ENCODE measurements around the gene SSTR4.
"Not testable (repeated sequence)": the region's sequence is repeated elsewhere in the genome, so short reads cannot be mapped to it uniquely, and the experiment has no call there.

The SSTR4 gene

GRCh38 chr20:23034721-23035671 is at the start of gene SSTR4:
Gene SSTR4 (plus strand): TSS chr20:23035312. CDS start chr20:23035484, 172 bp downstream.
- DNase-seq (ENCODE audit: low read depth in 1 of 2, low spot score in 1 of 2), result no peak

- no peak for DNase-seq (ENCODE audit: low read depth in 1 of 2, low spot score in 1 of 2)
Observed at GRCh38 chr20:22986601-22987000, 48.5 kb upstream of the SSTR4 start.

GRCh38 chr20:22991424-22991823 is 43.7 kb upstream of the SSTR4 start:
- DNase-seq (ENCODE audit: low read depth in 1 of 2, low spot score in 1 of 2), result not testable (repeated sequence)

- no peak for DNase-seq (ENCODE audit: low read depth in 1 of 2, low spot score in 1 of 2)
Observed at GRCh38 chr20:22993823-22994222, 41.3 kb upstream of the SSTR4 start.

DNA sequence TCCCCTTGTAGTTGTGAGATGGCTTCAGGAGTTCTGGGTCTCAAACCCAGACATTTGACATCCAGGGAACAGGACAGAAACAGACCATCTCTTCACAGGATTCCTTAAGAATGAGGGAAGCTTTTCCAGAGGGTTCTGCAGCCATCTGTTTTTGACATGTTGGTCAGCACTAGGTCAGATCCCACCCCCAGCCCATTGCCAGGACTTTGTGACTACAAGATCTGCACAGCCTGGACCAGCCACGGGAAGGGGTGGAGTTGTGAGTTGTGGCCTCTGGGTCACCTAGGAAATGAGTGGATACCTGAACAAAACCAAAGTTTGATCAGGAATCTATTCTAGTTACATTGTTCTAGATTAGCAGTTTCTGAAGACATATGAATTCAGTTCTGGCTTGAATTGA is 39.2 kb upstream of the SSTR4 start:
- no peak for DNase-seq (ENCODE audit: low read depth in 1 of 2, low spot score in 1 of 2)

DNA sequence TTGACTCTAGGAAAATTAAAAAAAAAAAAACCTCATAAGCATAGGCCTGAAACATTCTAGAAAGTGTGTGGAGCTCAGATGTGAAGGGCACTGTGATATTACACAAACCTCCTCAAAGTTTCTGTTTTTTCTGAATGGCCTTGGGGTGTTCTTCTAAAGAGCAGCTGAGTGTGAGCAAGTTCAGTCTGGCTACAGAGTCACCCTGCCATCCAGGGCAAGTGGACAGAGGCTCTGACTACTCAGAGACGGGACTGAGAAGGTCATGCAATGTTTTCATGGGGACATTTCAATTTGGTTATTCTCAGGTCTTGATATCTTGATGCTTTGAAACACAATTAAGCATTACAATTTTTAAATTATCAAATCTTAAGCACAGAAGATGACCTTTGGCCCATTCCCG is 36.6 kb upstream of the SSTR4 start:
- no peak for DNase-seq (ENCODE audit: low read depth in 1 of 2, low spot score in 1 of 2)

GRCh38 chr20:22999756-23000155 is 35.4 kb upstream of the SSTR4 start:
- no peak for DNase-seq (ENCODE audit: low read depth in 1 of 2, low spot score in 1 of 2)

DNA sequence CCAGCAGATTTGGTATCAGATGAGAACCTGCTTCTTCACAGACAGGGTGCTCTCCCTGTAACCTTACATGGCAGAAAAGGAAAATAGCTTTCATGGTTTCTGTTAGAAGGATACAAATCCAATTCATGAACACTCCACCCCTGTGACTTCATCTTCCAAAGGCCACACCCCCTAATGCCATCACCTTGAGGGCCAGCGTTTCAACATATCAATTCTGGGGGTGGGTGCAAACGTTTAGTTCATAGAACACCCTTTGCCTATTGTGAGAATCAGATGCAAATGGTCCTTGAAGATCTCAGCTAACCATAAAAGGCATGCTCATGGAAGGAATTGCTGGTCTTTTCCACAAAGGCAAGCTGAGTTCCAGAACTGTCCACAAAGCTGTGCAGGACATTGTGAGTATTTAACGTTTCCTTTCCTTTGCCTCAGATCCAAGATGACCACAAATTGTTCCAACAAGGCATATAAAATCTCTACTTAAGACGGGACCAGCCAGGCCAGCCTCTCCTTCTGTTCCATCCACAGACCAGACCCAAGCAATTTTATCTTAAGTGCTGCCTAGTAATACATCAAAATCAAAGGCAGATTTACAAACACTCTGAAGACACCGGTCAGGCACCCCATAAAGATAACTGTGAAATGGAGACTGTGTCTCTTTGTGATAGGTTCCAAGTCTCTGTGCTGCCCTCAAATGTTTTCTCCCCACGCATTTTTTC is 34.7 kb upstream of the SSTR4 start:
- DNase-seq (ENCODE audit: low read depth in 1 of 2, low spot score in 1 of 2), result no peak

- DNase-seq (ENCODE audit: low read depth in 1 of 2, low spot score in 1 of 2), result no peak
Observed at GRCh38 chr20:23002276-23002675, 32.8 kb upstream of the SSTR4 start.

GRCh38 chr20:23003077-23003635 is 32.0 kb upstream of the SSTR4 start:
- no peak for DNase-seq (ENCODE audit: low read depth in 1 of 2, low spot score in 1 of 2)

GRCh38 chr20:23003881-23004460 is 31.1 kb upstream of the SSTR4 start:
- no peak for DNase-seq (ENCODE audit: low read depth in 1 of 2, low spot score in 1 of 2)

GRCh38 chr20:23005776-23006175 is 29.3 kb upstream of the SSTR4 start:
- DNase-seq (ENCODE audit: low read depth in 1 of 2, low spot score in 1 of 2), result no peak

- no peak for DNase-seq (ENCODE audit: low read depth in 1 of 2, low spot score in 1 of 2)
Observed at GRCh38 chr20:23007462-23007861, 27.6 kb upstream of the SSTR4 start.

DNA sequence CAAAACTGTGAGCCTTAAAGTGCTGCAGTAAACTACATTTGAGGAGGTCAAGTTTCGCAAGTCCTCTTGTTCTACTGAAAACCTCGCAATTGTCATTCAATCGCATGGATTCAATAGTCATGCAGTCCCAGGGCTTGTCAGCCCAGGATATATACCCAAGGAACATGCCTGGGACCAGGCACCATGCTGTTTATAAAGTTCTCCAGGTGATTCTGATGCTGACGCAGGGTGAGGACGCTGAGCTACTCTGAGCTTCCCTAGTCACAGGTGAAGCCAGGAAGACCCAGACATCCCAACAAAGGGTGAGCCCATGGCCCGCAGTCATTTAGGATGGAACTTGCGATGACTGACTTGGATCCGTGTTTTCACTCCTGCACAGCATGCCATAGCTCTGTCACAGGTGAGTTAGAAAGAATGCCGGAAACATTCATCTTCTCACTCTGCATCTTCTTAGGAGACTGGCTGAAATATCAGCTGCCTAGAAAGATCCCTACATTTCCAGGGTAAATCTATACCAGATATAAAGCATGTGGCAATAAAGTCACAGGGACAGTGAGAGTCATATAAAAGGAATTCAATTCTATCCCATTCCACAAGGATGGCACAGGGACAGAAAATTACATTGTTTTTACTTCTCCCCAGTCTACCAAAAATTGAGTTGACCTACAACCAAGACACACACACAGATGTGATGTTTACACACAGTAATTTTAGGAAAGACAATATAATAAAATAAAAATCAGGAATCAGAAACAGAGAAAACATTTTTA is 27.0 kb upstream of the SSTR4 start:
- DNase-seq (ENCODE audit: low read depth in 1 of 2, low spot score in 1 of 2), result no peak

- no peak for DNase-seq (ENCODE audit: low read depth in 1 of 2, low spot score in 1 of 2)
Observed at GRCh38 chr20:23008667-23009066, 26.4 kb upstream of the SSTR4 start.

GRCh38 chr20:23009636-23010035 is 25.5 kb upstream of the SSTR4 start:
- no peak for DNase-seq (ENCODE audit: low read depth in 1 of 2, low spot score in 1 of 2)

- DNase-seq (ENCODE audit: low read depth in 1 of 2, low spot score in 1 of 2), result no peak
Observed at GRCh38 chr20:23010096-23010495, 25.0 kb upstream of the SSTR4 start.

DNA sequence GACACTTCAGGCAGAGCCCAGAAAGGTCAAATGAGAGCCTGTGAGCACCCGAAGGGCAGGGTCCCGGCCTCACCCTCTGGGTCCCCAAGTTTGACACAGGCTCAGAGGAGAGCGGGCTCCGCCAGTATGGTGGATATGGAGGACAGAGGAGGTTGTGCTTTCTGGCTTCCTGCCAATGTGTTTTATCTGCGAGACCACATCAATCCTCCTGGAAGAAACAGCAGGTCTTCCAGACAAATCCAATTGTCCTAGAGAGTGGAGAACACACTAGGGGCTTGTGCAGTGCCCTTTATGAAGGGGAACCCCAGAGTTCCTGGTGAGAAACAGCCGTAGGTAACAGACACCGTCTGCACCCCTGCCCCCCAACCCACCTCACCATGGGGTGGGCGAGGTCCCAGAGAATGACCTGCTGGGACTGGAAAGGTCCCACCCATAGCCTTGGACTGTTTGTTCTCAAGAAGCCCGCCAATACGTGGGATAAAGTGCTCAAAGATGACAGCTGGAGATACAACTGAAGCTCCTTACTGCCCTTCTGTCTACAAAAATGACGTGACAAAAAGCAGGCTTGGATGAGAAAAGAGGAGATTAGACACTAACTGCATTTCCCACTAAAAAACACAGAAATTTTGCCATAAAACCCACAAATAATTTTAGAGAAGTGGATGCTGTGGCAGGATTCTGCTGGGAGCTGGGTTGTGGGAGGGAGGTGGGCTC is 23.9 kb upstream of the SSTR4 start:
- no peak for DNase-seq (ENCODE audit: low read depth in 1 of 2, low spot score in 1 of 2)

DNA sequence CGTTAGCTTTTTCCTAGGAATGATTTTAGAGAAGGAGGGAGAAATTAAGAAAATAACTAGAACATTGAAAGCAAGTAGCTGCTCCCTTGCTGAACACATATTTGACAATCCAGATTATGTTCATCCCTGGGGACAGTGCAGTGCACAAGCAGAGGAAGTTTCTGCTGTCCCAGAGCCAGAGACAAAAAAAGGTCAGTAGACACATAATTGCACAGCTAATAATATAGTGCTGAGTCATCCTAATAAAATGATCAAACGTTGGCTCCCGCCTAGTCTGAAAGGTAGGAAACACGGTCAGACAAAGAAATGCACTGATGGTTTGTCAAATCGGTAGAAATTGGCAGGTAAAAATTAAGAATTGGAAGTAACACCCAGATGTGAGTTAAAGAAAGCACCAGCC is 21.7 kb upstream of the SSTR4 start:
- no peak for DNase-seq (ENCODE audit: low read depth in 1 of 2, low spot score in 1 of 2)

DNA sequence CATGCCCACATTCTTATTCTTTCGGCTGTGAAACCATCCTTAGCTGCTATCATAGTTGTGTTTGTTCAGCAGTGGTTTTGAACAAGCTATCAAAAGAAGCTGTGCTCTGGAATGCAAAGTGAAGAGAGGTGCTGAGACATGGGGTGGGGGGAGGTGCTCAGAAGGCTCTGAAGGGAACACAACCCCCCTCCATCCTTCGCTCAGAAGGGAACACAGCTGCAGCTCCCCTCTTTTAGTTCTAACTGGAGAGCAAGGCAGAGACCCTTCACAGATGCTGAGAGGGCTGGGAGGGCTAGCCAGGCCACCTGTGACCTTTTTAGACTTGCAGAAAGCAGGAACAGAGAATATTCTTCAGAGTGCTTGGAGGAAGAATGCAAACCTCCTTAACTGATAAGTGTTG is 17.6 kb upstream of the SSTR4 start:
- no peak for DNase-seq (ENCODE audit: low read depth in 1 of 2, low spot score in 1 of 2)
